Measurements from ENCODE around the gene IMMP2L.

DNA sequence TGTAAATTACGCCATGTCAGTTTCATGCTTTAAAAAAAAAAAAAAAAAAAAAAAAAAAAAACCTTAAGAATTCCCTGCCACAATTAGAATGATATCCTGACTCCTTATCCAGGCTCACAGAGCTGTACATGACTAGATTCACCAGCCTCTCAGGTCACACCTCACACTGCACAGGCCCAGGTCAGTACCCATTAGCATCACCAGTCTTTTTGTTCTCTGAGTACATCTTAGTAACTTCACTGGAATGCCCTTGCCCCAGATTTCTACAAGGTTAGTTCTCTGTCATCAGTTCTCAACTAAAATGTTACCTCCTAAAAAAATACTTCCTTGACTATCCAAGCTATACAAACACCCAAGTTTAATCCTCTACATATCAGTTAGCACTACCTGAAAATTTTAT is 260.4 kb downstream of the IMMP2L start:
- TF ChIP-seq, protein P1, sequence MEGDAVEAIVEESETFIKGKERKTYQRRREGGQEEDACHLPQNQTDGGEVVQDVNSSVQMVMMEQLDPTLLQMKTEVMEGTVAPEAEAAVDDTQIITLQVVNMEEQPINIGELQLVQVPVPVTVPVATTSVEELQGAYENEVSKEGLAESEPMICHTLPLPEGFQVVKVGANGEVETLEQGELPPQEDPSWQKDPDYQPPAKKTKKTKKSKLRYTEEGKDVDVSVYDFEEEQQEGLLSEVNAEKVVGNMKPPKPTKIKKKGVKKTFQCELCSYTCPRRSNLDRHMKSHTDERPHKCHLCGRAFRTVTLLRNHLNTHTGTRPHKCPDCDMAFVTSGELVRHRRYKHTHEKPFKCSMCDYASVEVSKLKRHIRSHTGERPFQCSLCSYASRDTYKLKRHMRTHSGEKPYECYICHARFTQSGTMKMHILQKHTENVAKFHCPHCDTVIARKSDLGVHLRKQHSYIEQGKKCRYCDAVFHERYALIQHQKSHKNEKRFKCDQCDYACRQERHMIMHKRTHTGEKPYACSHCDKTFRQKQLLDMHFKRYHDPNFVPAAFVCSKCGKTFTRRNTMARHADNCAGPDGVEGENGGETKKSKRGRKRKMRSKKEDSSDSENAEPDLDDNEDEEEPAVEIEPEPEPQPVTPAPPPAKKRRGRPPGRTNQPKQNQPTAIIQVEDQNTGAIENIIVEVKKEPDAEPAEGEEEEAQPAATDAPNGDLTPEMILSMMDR (optimal IDR thresholded peaks at IDR 0.05 in 1 of 3, IDR thresholded peaks at IDR 0.05 in 1 of 3, conservative IDR thresholded peaks at IDR 0.05 in 1 of 3; ENCODE audit: extremely low read depth in 1 of 3, insufficient read depth in 2 of 3, low read length in 3 of 3), result no peak
- TF ChIP-seq EZH2 (IDR thresholded peaks at IDR 0.05; ENCODE audit: low read length), result no peak

Data from keratinocyte (primary cell).